Mesenchymal stem cell (in vitro differentiated cells and primary cell): ENCODE data around the gene MREG.
"Not testable (repeated sequence)": the region's sequence is repeated elsewhere in the genome, so short reads cannot be mapped to it uniquely, and the experiment has no call there.

Experiments
- DNase-seq: peaks from one replicate; pipeline ENCODE4 v3.0.0-alpha.2; 2013
- H2AFZ ChIP-seq: one replicate; pipeline ENCODE4 v1.6.1; 2013; ENCODE audit warnings: low read depth, mild to moderate bottlenecking, control low read depth, inconsistent platforms, low read length, moderate library complexity
- H2AK5ac ChIP-seq: 2 replicates; pipeline ENCODE4 v1.6.1; 2013; ENCODE audit warnings: low read length, moderate library complexity, mild to moderate bottlenecking, inconsistent platforms; ENCODE audit not compliant: severe bottlenecking
- H2BK120ac ChIP-seq: one replicate; pipeline ENCODE4 v1.6.1; 2013; ENCODE audit warnings: low read depth, mild to moderate bottlenecking, inconsistent platforms, low read length, moderate library complexity
- H2BK12ac ChIP-seq, 2 experiments: one replicate each; pipeline ENCODE4 v1.6.1; 2013; ENCODE audit warnings: inconsistent platforms in 2 of 2, low read length in 2 of 2, mild to moderate bottlenecking in 2 of 2, moderate library complexity in 2 of 2, control low read depth in 1 of 2
- H2BK15ac ChIP-seq: one replicate; pipeline ENCODE4 v1.6.1; 2013; ENCODE audit warnings: mild to moderate bottlenecking, low read depth, inconsistent platforms; ENCODE audit not compliant: poor library complexity, severe bottlenecking
- H2BK5ac ChIP-seq: 2 replicates; pipeline ENCODE4 v1.6.1; 2013; ENCODE audit warnings: low read depth, mild to moderate bottlenecking, low read length, control low read depth, inconsistent platforms; ENCODE audit not compliant: poor library complexity, severe bottlenecking
- H3K14ac ChIP-seq, 2 experiments: one replicate each; pipeline ENCODE4 v1.6.1; 2013; ENCODE audit warnings: inconsistent platforms in 2 of 2, low read length in 2 of 2, control low read depth in 1 of 2, mild to moderate bottlenecking in 1 of 2, moderate library complexity in 1 of 2
- H3K18ac ChIP-seq, 2 experiments: one replicate each; pipeline ENCODE4 v1.6.1; 2013; ENCODE audit warnings: inconsistent platforms in 2 of 2, low read length in 2 of 2, control low read depth in 1 of 2, low read depth in 1 of 2, mild to moderate bottlenecking in 1 of 2
- H3K23ac ChIP-seq, 2 experiments: one replicate each; pipeline ENCODE4 v1.6.1; 2013; ENCODE audit warnings: inconsistent platforms in 2 of 2, low read length in 2 of 2, mild to moderate bottlenecking in 2 of 2, moderate library complexity in 2 of 2, control low read depth in 1 of 2
- H3K27ac ChIP-seq: 2 replicates; pipeline ENCODE4 v1.5.1; 2013; ENCODE audit warnings: mild to moderate bottlenecking, moderate library complexity, low read length, control low read depth, inconsistent platforms; ENCODE audit not compliant: poor library complexity, severe bottlenecking
- H3K27me3 ChIP-seq, 2 experiments: 2 replicates each; pipeline versions ENCODE4 v1.6.1 to v1.7.0; 2013; ENCODE audit warnings: low read length in 2 of 2, mild to moderate bottlenecking in 2 of 2, moderate library complexity in 2 of 2, control low read depth in 1 of 2, inconsistent platforms in 1 of 2; ENCODE audit not compliant: control insufficient read depth in 1 of 2, insufficient read depth in 1 of 2
- H3K36me3 ChIP-seq, 2 experiments: 2 replicates each; pipeline versions ENCODE4 v1.6.1 to v1.7.0; 2013; ENCODE audit warnings: low read length in 2 of 2, control low read depth in 1 of 2, inconsistent platforms in 1 of 2, low read depth in 1 of 2, mild to moderate bottlenecking in 1 of 2; ENCODE audit not compliant: insufficient read depth in 2 of 2, control insufficient read depth in 1 of 2
- H3K4ac ChIP-seq, 2 experiments: one replicate each; pipeline ENCODE4 v1.6.1; 2013; ENCODE audit warnings: inconsistent platforms in 2 of 2, low read length in 2 of 2, mild to moderate bottlenecking in 2 of 2, moderate library complexity in 2 of 2, control low read depth in 1 of 2, low read depth in 1 of 2
- H3K4me1 ChIP-seq: 2 replicates; pipeline ENCODE4 v1.6.1; 2013; ENCODE audit warnings: low read depth, low read length, control low read depth; ENCODE audit not compliant: control insufficient read depth, insufficient read depth
- H3K4me2 ChIP-seq: 2 replicates; pipeline ENCODE4 v1.6.1; 2013; ENCODE audit warnings: low read length, mild to moderate bottlenecking, inconsistent platforms; ENCODE audit not compliant: poor library complexity, severe bottlenecking
- H3K4me3 ChIP-seq, 2 experiments: 2 replicates each; pipeline versions ENCODE4 v1.5.1 to v1.7.0; 2013; ENCODE audit warnings: low read length in 2 of 2, mild to moderate bottlenecking in 2 of 2, control low read depth in 1 of 2, low read depth in 1 of 2; ENCODE audit not compliant: insufficient read depth in 1 of 2
- H3K79me1 ChIP-seq: replicated peaks from 2 replicates; pipeline ENCODE4 v1.6.1; 2013; ENCODE audit warnings: mild to moderate bottlenecking, control low read depth, low read length, inconsistent platforms; ENCODE audit not compliant: poor library complexity, severe bottlenecking
- H3K9ac ChIP-seq: 2 replicates; pipeline ENCODE4 v1.7.0; 2013; ENCODE audit warnings: mild to moderate bottlenecking, low read length, moderate library complexity
- H3K9me3 ChIP-seq: 2 replicates; pipeline ENCODE4 v1.7.0; 2013; ENCODE audit warnings: mild to moderate bottlenecking, low read length; ENCODE audit not compliant: control insufficient read depth
- H4K8ac ChIP-seq: one replicate; pipeline ENCODE4 v1.6.1; 2013; ENCODE audit warnings: inconsistent platforms, mild to moderate bottlenecking, low read length, moderate library complexity
- H4K91ac ChIP-seq: one replicate; pipeline ENCODE4 v1.6.1; 2013; ENCODE audit warnings: mild to moderate bottlenecking, low read length, inconsistent platforms
- WGBS: methylation state at CpG from one replicate; pipeline ENCODE4 v1.1.7; 2013; ENCODE audit warnings: mixed read lengths; 5-methylcytosine and 5-hydroxymethylcytosine counted together

The MREG gene

DNA sequence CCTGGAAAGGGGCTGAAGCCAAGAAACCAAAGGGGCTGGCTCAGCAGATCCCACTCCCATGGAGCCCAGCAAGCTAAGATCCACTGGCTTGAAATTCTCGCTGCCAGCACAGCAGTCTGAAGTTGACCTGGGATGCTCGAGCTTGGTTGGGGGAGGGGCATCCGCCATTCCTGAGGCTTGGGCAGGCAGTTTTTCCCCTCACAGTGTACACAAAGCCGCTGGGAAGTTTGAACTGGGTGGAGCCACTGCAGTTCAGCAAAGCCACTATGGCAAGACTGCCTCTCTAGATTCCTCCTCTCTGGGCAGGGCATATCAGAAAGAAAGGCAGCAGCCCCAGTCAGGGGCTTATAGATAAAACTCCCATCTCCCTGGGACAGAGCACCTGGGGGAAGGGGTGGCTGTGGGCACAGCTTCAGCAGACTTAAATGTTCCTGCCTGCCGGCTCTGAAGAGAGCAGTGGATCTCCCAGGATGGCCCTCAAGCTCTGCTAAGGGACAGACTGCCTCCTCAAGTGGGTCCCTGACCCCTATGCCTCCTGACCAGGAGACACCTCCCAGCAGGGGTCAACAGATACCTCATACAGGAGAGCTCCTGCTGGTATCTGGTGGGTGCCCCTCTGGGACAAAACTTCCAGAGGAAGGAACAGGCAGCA, 24.7 kb downstream of the MREG start:
- H3K4me3 ChIP-seq, H4K8ac ChIP-seq, H2AK5ac ChIP-seq, H3K9me3 ChIP-seq, H3K79me1 ChIP-seq, H2BK120ac ChIP-seq, H4K91ac ChIP-seq, DNase-seq, H3K23ac ChIP-seq, H3K27me3 ChIP-seq, H3K36me3 ChIP-seq, H2AFZ ChIP-seq, H3K4me2 ChIP-seq, H2BK5ac ChIP-seq, H2BK12ac ChIP-seq, H2BK15ac ChIP-seq, H3K9ac ChIP-seq, H3K27ac ChIP-seq, H3K14ac ChIP-seq, H3K4me1 ChIP-seq, H3K18ac ChIP-seq, H3K4ac ChIP-seq: not testable (repeated sequence)
- WGBS, result 89% methylated on average over 5 of the region's 5 CpGs

DNA sequence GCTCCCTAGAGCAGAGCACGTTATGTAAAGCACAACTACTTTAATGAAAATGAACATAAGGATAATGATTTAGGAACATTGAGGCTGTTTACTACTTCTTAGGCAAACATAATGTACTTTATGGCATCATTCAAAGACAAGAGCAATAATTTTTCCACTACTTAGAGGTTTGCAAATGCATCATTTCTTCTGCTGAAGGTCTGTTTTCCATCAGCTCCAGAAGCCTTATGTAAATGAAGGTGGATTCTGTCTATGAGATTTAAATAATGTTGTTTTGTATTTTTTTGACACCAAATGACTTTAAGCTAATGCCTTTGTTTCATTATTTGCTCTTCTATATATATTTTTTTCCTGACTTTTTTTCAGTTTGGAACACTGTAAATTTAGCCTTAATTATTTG, 28.1 kb downstream of the MREG start:
- H3K79me1 ChIP-seq, result no peaks in the 10 kb centered on the region
- H3K4ac ChIP-seq, result no peak overlapping the region
- H3K27ac ChIP-seq, result no peak overlapping the region
- H3K14ac ChIP-seq, result no peak overlapping the region
- no peak overlapping the region for H3K4me3 ChIP-seq
- H3K23ac ChIP-seq, result no peak overlapping the region
- H3K4me1 ChIP-seq, result no peaks in the 10 kb centered on the region
- H3K27me3 ChIP-seq, result no peaks in the 10 kb centered on the region
- H2AK5ac ChIP-seq, result no peak overlapping the region
- H3K18ac ChIP-seq, result no peak overlapping the region
- H2BK5ac ChIP-seq, result no peak overlapping the region
- H2BK12ac ChIP-seq, result no peak overlapping the region
- H4K91ac ChIP-seq, result no peak overlapping the region
- H2AFZ ChIP-seq, result no peak overlapping the region
- DNase-seq, result no peak
- H3K9ac ChIP-seq, result no peak overlapping the region
- WGBS, result no CpG with 5 or more reads among the region's 1 CpG
- no peak overlapping the region for H4K8ac ChIP-seq
- H3K36me3 ChIP-seq, result peaks cover 0 to 3% of the 10 kb centered on the region in 2 experiments
- H2BK15ac ChIP-seq, result no peak overlapping the region
- H2BK120ac ChIP-seq, result no peak overlapping the region
- H3K4me2 ChIP-seq, result no peak overlapping the region
- no peaks in the 10 kb centered on the region for H3K9me3 ChIP-seq

DNA sequence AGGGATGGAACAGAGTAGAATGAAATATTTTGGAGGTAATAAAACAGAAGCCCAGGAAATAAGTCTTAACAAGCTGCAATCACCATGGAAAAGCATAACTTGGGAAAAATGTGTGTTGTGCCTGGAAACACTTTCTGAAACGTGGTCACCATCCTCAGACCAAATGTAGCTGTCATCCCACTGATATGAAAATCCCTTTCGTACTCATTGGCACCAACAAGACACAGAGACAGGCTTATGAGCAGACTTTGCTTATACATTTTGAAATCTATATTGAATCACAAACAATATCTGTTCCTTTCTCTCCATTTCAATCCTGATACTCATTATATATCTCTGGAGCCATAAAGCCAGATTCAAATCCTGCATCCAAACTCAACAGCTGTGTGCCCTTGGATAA, 28.7 kb downstream of the MREG start:
- Histone ChIP-seq H2AK5ac (no peak overlapping the region), H3K18ac (no peak overlapping the region), H3K4me2 (no peak overlapping the region), H3K23ac (no peak overlapping the region), H2AFZ (no peak overlapping the region), H3K4me3 (no peak overlapping the region), H3K9me3 (no peaks in the 10 kb centered on the region), H3K36me3 (peaks cover 0 to 3% of the 10 kb centered on the region in 2 experiments), H4K91ac (no peak overlapping the region), H3K27me3 (no peaks in the 10 kb centered on the region), H2BK5ac (no peak overlapping the region), H2BK120ac (no peak overlapping the region), H3K14ac (no peak overlapping the region), H2BK12ac (no peak overlapping the region), H3K4ac (no peak overlapping the region), H2BK15ac (no peak overlapping the region), H3K27ac (no peak overlapping the region), H3K9ac (no peak overlapping the region), H3K79me1 (no peaks in the 10 kb centered on the region), H3K4me1 (no peaks in the 10 kb centered on the region), H4K8ac (no peak overlapping the region)
- no peak for DNase-seq
- 83% methylated on average over 2 of the region's 2 CpGs for WGBS

DNA sequence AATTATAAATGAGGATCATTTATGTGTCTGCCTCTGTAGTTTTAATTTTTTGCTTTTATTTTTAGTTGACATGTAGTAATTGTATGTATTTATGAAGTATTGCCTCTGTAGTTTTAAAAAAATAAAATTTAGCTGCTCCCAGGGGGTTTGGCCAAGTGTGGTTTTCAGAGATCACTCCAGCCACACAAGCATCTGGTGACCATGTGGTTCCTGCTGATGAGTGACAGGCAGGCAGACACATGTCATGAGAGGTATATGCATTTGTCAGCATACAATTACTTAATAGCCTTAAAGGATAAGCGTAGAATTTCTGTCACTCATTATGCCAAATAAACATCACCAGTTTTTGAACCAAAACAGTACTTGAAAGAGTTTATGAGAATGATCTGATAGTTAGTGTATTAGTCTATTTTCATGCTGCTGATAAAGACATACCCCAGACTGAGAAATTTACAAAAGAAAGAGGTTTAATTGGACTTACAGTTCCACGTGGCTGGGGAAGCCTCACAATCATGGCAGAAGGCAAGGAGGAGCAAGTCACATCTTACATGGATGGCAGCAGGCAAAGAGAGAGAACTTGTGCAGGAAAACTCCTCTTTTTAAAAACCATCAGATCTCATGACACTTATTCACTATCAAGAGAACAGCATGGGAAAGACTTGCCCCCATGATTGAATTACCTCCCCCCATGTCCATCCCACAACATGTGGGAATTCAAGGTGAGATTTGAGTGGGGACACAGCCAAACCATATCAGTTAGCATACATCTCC, 29.6 kb downstream of the MREG start:
- H3K79me1 ChIP-seq, result no peaks in the 10 kb centered on the region
- no peak overlapping the region for H3K18ac ChIP-seq
- H3K27ac ChIP-seq, result no peak overlapping the region
- no peaks in the 10 kb centered on the region for H3K9me3 ChIP-seq
- no peak overlapping the region for H2BK5ac ChIP-seq
- H3K9ac ChIP-seq, result no peak overlapping the region
- DNase-seq, result no peak
- H2AFZ ChIP-seq, result no peak overlapping the region
- H2BK15ac ChIP-seq, result no peak overlapping the region
- no peak overlapping the region for H3K4me2 ChIP-seq
- H3K14ac ChIP-seq, result no peak overlapping the region
- no peaks in the 10 kb centered on the region for H3K27me3 ChIP-seq
- no peak overlapping the region for H2AK5ac ChIP-seq
- H4K8ac ChIP-seq, result no peak overlapping the region
- H3K4ac ChIP-seq, result no peak overlapping the region
- no peak overlapping the region for H3K4me3 ChIP-seq
- 83% methylated on average over 1 of the region's 2 CpGs for WGBS
- H3K23ac ChIP-seq, result no peak overlapping the region
- H2BK12ac ChIP-seq, result no peak overlapping the region
- no peak overlapping the region for H4K91ac ChIP-seq
- no peaks in the 10 kb centered on the region for H3K4me1 ChIP-seq
- no peak overlapping the region for H2BK120ac ChIP-seq
- H3K36me3 ChIP-seq, result peaks cover 0 to under 1% of the 10 kb centered on the region in 2 experiments
